B cell (primary cell): ENCODE measurements around the gene AZIN2. TPM values are rescaled to one million over a fixed set of nuclear protein-coding genes. Genes with fewer than 3 reads are reported as not detected.

ENCODE experiments used
- ATAC-seq: fragments of 200-7000 bp; cut with Tn5 transposase; one replicate; pipeline ENCODE4 v1.10.0; 2021; ENCODE audit warnings: low read depth, mild to moderate bottlenecking, moderate number of reproducible peaks, moderate library complexity
- CTCF ChIA-PET: fragments of 350-600 bp; sonication (Branson Sonifier 250); formaldehyde crosslinking; loops from one replicate; lab custom pipeline; 2021; ENCODE audit warnings: antibody characterized with exemption, inconsistent platforms; lab: Charles Lee
- POLR2A ChIA-PET: fragments of 350-600 bp; sonication (Branson Sonifier 250); formaldehyde crosslinking; loops from one replicate; lab custom pipeline; 2021; ENCODE audit warnings: antibody characterized with exemption; lab: Charles Lee
- DNase-seq: peaks from one replicate; pipeline ENCODE4 v3.0.0; 2013
- H2AFZ ChIP-seq: 2 replicates; pipeline ENCODE4 v1.6.1; 2012; ENCODE audit warnings: mild to moderate bottlenecking, low read depth, low read length; ENCODE audit not compliant: insufficient read depth, poor library complexity, severe bottlenecking
- H3K27ac ChIP-seq, 2 donors: 1 replicate in 1 of 2; 2 replicates in 1 of 2; pipeline ENCODE4 v1.5.1; 2012 to 2013; ENCODE audit warnings: low read length in 2 of 2, mild to moderate bottlenecking in 2 of 2, moderate library complexity in 1 of 2
- H3K27me3 ChIP-seq, 4 experiments: fragments of 200-600 bp in 1 of 4; sonication (generic) in 1 of 4; replicated peaks in 1 of 4; 1 replicate in 2 of 4; 2 replicates in 2 of 4; pipeline versions ENCODE4 v1.6.1 to v1.7.0; 2013 to 2016; ENCODE audit warnings: low read length in 3 of 4, mild to moderate bottlenecking in 2 of 4, mixed read lengths in 1 of 4, moderate library complexity in 1 of 4; ENCODE audit not compliant: insufficient read depth in 4 of 4, control insufficient read depth in 3 of 4; ENCODE audit errors: control extremely low read depth in 1 of 4
- H3K36me3 ChIP-seq, 2 experiments: replicated peaks in 1 of 2; 1 replicate in 1 of 2; 2 replicates in 1 of 2; pipeline versions ENCODE4 v1.6.1 to v1.7.1; 2013; ENCODE audit warnings: low read length in 1 of 2; ENCODE audit not compliant: insufficient read depth in 2 of 2, control insufficient read depth in 1 of 2; ENCODE audit errors: control extremely low read depth in 1 of 2, extremely low read depth in 1 of 2
- H3K4me1 ChIP-seq, 2 donors: fragments of 200-600 bp in 1 of 2; sonication (generic) in 1 of 2; 1 replicate in 1 of 2; 2 replicates in 1 of 2; pipeline versions ENCODE4 v1.5.1 to v1.6.1; 2013 to 2017; ENCODE audit warnings: low read length in 2 of 2; ENCODE audit not compliant: control insufficient read depth in 2 of 2, insufficient read depth in 2 of 2
- H3K4me2 ChIP-seq: replicated peaks from 2 replicates; pipeline ENCODE3; 2012; ENCODE audit warnings: mild to moderate bottlenecking, low read depth, low read length; ENCODE audit not compliant: poor library complexity, severe bottlenecking
- H3K4me3 ChIP-seq, 5 experiments: fragments of 200-600 bp in 1 of 5; sonication (generic) in 1 of 5; 1 replicate in 3 of 5; 2 replicates in 2 of 5; pipeline versions ENCODE4 v1.5.1 to v1.7.0; 2011 to 2016; ENCODE audit warnings: low read length in 4 of 5, mild to moderate bottlenecking in 4 of 5, low read depth in 2 of 5, control low read depth in 1 of 5, moderate library complexity in 1 of 5; ENCODE audit not compliant: insufficient read depth in 1 of 5; ENCODE audit errors: control extremely low read depth in 1 of 5, extremely low read depth in 1 of 5
- H3K79me2 ChIP-seq: fragments of 200-600 bp; sonication (generic); one replicate; pipeline ENCODE4 v1.6.0; 2016; ENCODE audit warnings: low read length; ENCODE audit not compliant: control insufficient read depth, insufficient read depth
- H3K9ac ChIP-seq: fragments of 200-600 bp; sonication (generic); 2 replicates; pipeline ENCODE4 v1.6.1; 2017; ENCODE audit warnings: mild to moderate bottlenecking, low read length, moderate library complexity
- H3K9me3 ChIP-seq, 3 donors: one replicate each; pipeline versions ENCODE4 v1.6.1 to v1.7.1; 2013; ENCODE audit warnings: low read length in 2 of 3; ENCODE audit not compliant: control insufficient read depth in 2 of 3, insufficient read depth in 1 of 3; ENCODE audit errors: control extremely low read depth in 1 of 3
- H4K20me1 ChIP-seq: 2 replicates; pipeline ENCODE4 v1.6.0; 2012; ENCODE audit warnings: mild to moderate bottlenecking, low read length; ENCODE audit not compliant: insufficient read depth, control insufficient read depth, poor library complexity, severe bottlenecking
- H3K27ac Mint-ChIP-seq: one replicate; pipeline ENCODE4 v1.8.0; 2021; ENCODE audit warnings: mixed read lengths
- H3K27me3 Mint-ChIP-seq: one replicate; pipeline ENCODE4 v1.8.0; 2021; ENCODE audit warnings: mixed read lengths
- H3K4me1 Mint-ChIP-seq: one replicate; pipeline ENCODE4 v1.8.0; 2021; ENCODE audit warnings: mixed read lengths
- H3K4me3 Mint-ChIP-seq: one replicate; pipeline ENCODE4 v1.8.0; 2021; ENCODE audit warnings: mixed read lengths
- H3K9me3 Mint-ChIP-seq: one replicate; pipeline ENCODE4 v1.8.0; 2022; ENCODE audit warnings: mixed read lengths; ENCODE audit not compliant: insufficient read depth
- EZH2 ChIP-seq: IDR thresholded peaks from 2 replicates; pipeline ENCODE4 v1.6.1; 2012; ENCODE audit warnings: borderline replicate concordance, low read depth, mild to moderate bottlenecking, moderate library complexity, low read length; ENCODE audit not compliant: insufficient read depth, poor library complexity, severe bottlenecking
- WGBS: methylation state at CpG from one replicate; pipeline ENCODE4 v1.1.5; 2013; ENCODE audit warnings: missing lambda C conversion rate; ENCODE audit not compliant: insufficient coverage; 5-methylcytosine and 5-hydroxymethylcytosine counted together
- intact Hi-C: fragments of 100-400 bp; cut with micrococcal nuclease; formaldehyde crosslinking; loops from one replicate; pipeline ENCODE4 v1.10.0; 2022
- polyA plus RNA-seq: library from polyadenylated mRNA; depleted of rRNA; stranded (reverse); fragments of >200 nt; gene quantifications from 2 replicates; pipeline ENCODE4 v1.2.3, GENCODE V29; 2012
- total RNA-seq, 2 donors: library from RNA; stranded (reverse); fragments of 120-200 nt in 1 of 2; gene quantifications; 1 replicate in 1 of 2; 2 replicates in 1 of 2; pipeline versions ENCODE4 v1.2.3 to v1.2.4, GENCODE V29; 2013 to 2022
- TF ChIP-seq, protein P1 (sequence below): fragments of 200-600 bp; IDR thresholded peaks from one replicate; pipeline ENCODE4 v1.8.0; 2022; ENCODE audit warnings: antibody characterized with exemption, mild to moderate bottlenecking

Gene AZIN2
- total and polyA plus RNA-seq, 2 donors (not counting 1 experiment from before 2014, with no cell fraction given): 0.33 to 5.9 TPM

DNA sequence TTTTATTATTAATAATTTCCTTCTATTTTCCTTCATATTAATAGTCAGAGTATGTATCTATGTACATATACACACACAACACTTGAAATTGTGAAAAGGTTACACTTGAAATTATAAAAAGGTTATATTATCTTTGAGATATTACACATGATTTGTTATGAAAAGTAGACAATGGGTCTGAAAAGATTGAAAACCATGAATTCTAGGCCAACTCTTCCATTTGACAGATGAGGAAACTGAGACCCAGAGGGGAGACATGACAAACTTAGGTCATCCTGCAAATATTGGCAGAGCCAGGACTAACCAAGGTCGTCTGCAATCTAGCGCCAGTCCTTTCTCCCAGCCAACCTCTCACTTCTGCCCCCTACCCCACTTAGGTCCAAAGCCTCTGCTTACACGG lies 67.7 kb downstream of the AZIN2 start:
- no peaks in the 10 kb centered on the region for H4K20me1 ChIP-seq
- ATAC-seq: no peak
- no peak overlapping the region for H3K4me2 ChIP-seq
- no peaks in the 10 kb centered on the region for H3K79me2 ChIP-seq
- H3K4me3 ChIP-seq: no peak overlapping the region
- no peak overlapping the region for H3K9ac ChIP-seq
- TF ChIP-seq, protein P1, sequence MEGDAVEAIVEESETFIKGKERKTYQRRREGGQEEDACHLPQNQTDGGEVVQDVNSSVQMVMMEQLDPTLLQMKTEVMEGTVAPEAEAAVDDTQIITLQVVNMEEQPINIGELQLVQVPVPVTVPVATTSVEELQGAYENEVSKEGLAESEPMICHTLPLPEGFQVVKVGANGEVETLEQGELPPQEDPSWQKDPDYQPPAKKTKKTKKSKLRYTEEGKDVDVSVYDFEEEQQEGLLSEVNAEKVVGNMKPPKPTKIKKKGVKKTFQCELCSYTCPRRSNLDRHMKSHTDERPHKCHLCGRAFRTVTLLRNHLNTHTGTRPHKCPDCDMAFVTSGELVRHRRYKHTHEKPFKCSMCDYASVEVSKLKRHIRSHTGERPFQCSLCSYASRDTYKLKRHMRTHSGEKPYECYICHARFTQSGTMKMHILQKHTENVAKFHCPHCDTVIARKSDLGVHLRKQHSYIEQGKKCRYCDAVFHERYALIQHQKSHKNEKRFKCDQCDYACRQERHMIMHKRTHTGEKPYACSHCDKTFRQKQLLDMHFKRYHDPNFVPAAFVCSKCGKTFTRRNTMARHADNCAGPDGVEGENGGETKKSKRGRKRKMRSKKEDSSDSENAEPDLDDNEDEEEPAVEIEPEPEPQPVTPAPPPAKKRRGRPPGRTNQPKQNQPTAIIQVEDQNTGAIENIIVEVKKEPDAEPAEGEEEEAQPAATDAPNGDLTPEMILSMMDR: no peak
- no peak for TF ChIP-seq EZH2
- no peak for DNase-seq
- H3K36me3 ChIP-seq: peaks cover 2 to 15% of the 10 kb centered on the region in 2 experiments
- H3K27me3 ChIP-seq: no peaks in the 10 kb centered on the region
- Mint-ChIP-seq H3K27ac (no peak overlapping the region), H3K9me3 (no peaks in the 10 kb centered on the region), H3K4me1 (peaks cover 7% of the 10 kb centered on the region), H3K4me3 (no peak overlapping the region), H3K27me3 (no peaks in the 10 kb centered on the region)
- ChIA-PET POLR2A (no interaction called here), CTCF (no interaction called here)
- no peak overlapping the region for H2AFZ ChIP-seq
- H3K27ac ChIP-seq: no peak overlapping the region
- intact Hi-C loops: no loop called here
- H3K4me1 ChIP-seq: peaks cover 0 to 12% of the 10 kb centered on the region in 2 donors
- no peaks in the 10 kb centered on the region for H3K9me3 ChIP-seq
- 95% methylated on average over 3 of the region's 3 CpGs for WGBS

DNA sequence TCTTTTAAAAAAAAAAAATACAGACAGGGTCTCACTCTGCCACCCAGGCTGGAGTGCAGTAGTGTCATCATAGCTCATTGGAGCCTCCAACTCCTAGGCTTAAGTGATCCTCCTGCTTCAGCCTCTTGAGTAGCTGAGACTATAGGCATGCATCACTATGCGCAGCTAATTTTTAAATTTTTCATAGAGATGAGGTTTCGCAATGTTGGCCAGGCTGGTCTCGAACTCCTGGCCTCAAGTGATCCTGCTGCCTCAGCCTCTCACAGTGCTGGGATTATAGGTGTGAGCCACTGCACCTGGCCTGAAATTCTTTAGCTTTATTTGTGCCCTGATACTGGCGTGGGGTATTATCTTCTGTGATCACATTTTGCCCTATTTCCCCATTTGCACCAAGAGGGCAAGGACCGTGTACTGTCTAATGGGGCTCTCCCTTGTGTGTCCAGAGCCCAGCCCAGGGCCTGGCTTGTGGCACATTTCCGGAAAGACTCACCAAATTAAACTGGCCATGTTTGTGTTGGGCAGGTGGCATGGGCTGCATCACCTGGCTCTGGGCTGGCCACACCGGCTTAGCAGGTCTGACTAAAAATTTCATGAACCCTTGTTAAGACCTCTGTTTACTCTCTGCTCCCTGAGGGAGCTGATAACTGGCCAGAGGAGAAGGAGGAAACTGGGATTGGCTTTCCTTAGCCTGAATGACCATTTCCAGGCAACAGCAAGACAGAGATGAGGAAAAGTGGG lies 68.7 kb downstream of the AZIN2 start:
- CTCF ChIA-PET: no interaction called here
- H3K9ac ChIP-seq: no peak overlapping the region
- H4K20me1 ChIP-seq: no peaks in the 10 kb centered on the region
- ATAC-seq: no peak
- no peak overlapping the region for H3K4me3 ChIP-seq
- Mint-ChIP-seq H3K27ac (no peak overlapping the region), H3K4me1 (peaks cover 7% of the 10 kb centered on the region), H3K27me3 (no peaks in the 10 kb centered on the region), H3K4me3 (no peak overlapping the region), H3K9me3 (no peaks in the 10 kb centered on the region)
- no peak for TF ChIP-seq EZH2
- TF ChIP-seq, protein P1: no peak
- intact Hi-C loops: no loop called here
- no peak overlapping the region for H2AFZ ChIP-seq
- POLR2A ChIA-PET: no interaction called here
- peaks cover 2 to 14% of the 10 kb centered on the region in 2 experiments for H3K36me3 ChIP-seq
- no peaks in the 10 kb centered on the region for H3K9me3 ChIP-seq
- no peak overlapping the region for H3K4me2 ChIP-seq
- H3K4me1 ChIP-seq: peaks cover 0 to 12% of the 10 kb centered on the region in 2 donors
- DNase-seq: no peak
- no peak overlapping the region for H3K27ac ChIP-seq
- H3K27me3 ChIP-seq: no peaks in the 10 kb centered on the region
- 92% methylated on average over 6 of the region's 7 CpGs for WGBS
- H3K79me2 ChIP-seq: no peaks in the 10 kb centered on the region
